SK-N-SH (cell line): Measurements from ENCODE around the gene TTC6. TPM values are rescaled to one million over a fixed set of nuclear protein-coding genes. Genes with fewer than 3 reads are reported as not detected.

Experiments used
- CTCF ChIA-PET: fragments of 300-600, 350-600 bp; formaldehyde crosslinking; extraction: SDS; loops from one replicate; lab custom pipeline; 2021; lab: Yijun Ruan, JAX
- POLR2A ChIA-PET: fragments of 350-600 bp; sonication (Branson Sonifier 250); formaldehyde crosslinking; extraction: SDS; loops from one replicate; lab custom pipeline; 2020; ENCODE audit warnings: antibody characterized with exemption, inconsistent platforms; lab: Yijun Ruan, JAX
- DNase-seq: peaks from one replicate; pipeline ENCODE4 v3.0.0; 2012
- H2AFZ ChIP-seq: fragments of 200-600 bp; sonication (generic); 2 replicates; pipeline ENCODE4 v1.8.1; 2016; ENCODE audit warnings: antibody characterized with exemption, mild to moderate bottlenecking, low read depth
- H3F3A ChIP-seq: fragments of 200-600 bp; sonication (generic); replicated peaks from 2 replicates; pipeline ENCODE3; 2016; ENCODE audit warnings: antibody characterized with exemption, mild to moderate bottlenecking; ENCODE audit not compliant: insufficient read depth
- H3K27ac ChIP-seq, 2 experiments: fragments of 200-500 bp in 1 of 2; fragments of 200-600 bp in 1 of 2; sonication (Bioruptor generic) in 1 of 2; sonication (generic), shearing (Covaris generic) in 1 of 2; 2 replicates each; pipeline versions ENCODE4 v1.5.1 to v1.6.1; 2014 to 2016; ENCODE audit warnings: low read depth in 2 of 2, inconsistent platforms in 1 of 2, low read length in 1 of 2, mild to moderate bottlenecking in 1 of 2, mixed read lengths in 1 of 2
- H3K27me3 ChIP-seq: fragments of 200-600 bp; sonication (generic), shearing (Covaris generic); 2 replicates; pipeline ENCODE4 v1.6.1; 2016; ENCODE audit warnings: mixed run types; ENCODE audit not compliant: insufficient read depth
- H3K36me3 ChIP-seq, 2 experiments: fragments of 200-500 bp in 1 of 2; fragments of 200-600 bp in 1 of 2; sonication (Bioruptor generic) in 1 of 2; sonication (generic) in 1 of 2; replicated peaks in 1 of 2; 2 replicates each; pipeline versions ENCODE3 to v1.5.1; 2014 to 2016; ENCODE audit warnings: low read length in 1 of 2, mild to moderate bottlenecking in 1 of 2; ENCODE audit not compliant: insufficient read depth in 2 of 2, control insufficient read depth in 1 of 2
- H3K4me1 ChIP-seq, 2 experiments: fragments of 200-500 bp in 1 of 2; fragments of 200-600 bp in 1 of 2; sonication (Bioruptor generic) in 1 of 2; sonication (generic), shearing (Covaris generic) in 1 of 2; 2 replicates each; pipeline versions ENCODE4 v1.5.1 to v1.6.1; 2014 to 2016; ENCODE audit warnings: low read depth in 1 of 2, low read length in 1 of 2, mixed run types in 1 of 2; ENCODE audit not compliant: insufficient read depth in 2 of 2, control insufficient read depth in 1 of 2
- H3K4me2 ChIP-seq: fragments of 200-600 bp; sonication (generic), shearing (Covaris generic); 2 replicates; pipeline ENCODE4 v1.6.1; 2017; ENCODE audit warnings: mixed run types
- H3K4me3 ChIP-seq, 2 experiments: fragments of 200-500 bp in 1 of 2; fragments of 200-600 bp in 1 of 2; sonication (Bioruptor generic) in 1 of 2; sonication (generic), shearing (Covaris generic) in 1 of 2; 2 replicates each; pipeline versions ENCODE4 v1.5.1 to v1.8.1; 2014 to 2016; ENCODE audit warnings: low read depth in 2 of 2, inconsistent platforms in 1 of 2, low read length in 1 of 2, mild to moderate bottlenecking in 1 of 2, mixed read lengths in 1 of 2, moderate library complexity in 1 of 2
- H3K79me2 ChIP-seq: fragments of 200-600 bp; sonication (generic); 2 replicates; pipeline ENCODE4 v1.8.1; 2017; ENCODE audit warnings: mild to moderate bottlenecking; ENCODE audit not compliant: insufficient read depth
- H3K9ac ChIP-seq: fragments of 200-600 bp; sonication (generic); 2 replicates; pipeline ENCODE4 v1.6.1; 2017; ENCODE audit warnings: mixed run types
- H3K9me2 ChIP-seq: fragments of 200-600 bp; sonication (generic); 2 replicates; pipeline ENCODE4 v1.6.1; 2017; ENCODE audit warnings: mixed run types
- H3K9me3 ChIP-seq: fragments of 200-600 bp; sonication (generic); 2 replicates; pipeline ENCODE4 v1.6.1; 2017; ENCODE audit warnings: mixed run types, mild to moderate bottlenecking, moderate library complexity
- H4K20me1 ChIP-seq: fragments of 200-600 bp; sonication (generic); 2 replicates; pipeline ENCODE4 v1.6.1; 2017; ENCODE audit warnings: mild to moderate bottlenecking, mixed run types; ENCODE audit not compliant: insufficient read depth
- ELF1 ChIP-seq: IDR thresholded peaks from 2 replicates; pipeline ENCODE4 v1.4.0; 2012
- FOXJ3 ChIP-seq: sonication (generic); formaldehyde crosslinking; IDR thresholded peaks from 2 replicates; pipeline ENCODE4 v1.5.1; 2020; ENCODE audit warnings: mild to moderate bottlenecking, missing genetic modification reagents
- GABPA ChIP-seq: IDR thresholded peaks from 2 replicates; pipeline ENCODE4 v1.4.0; 2012; ENCODE audit warnings: low read depth, mild to moderate bottlenecking
- IRF3 ChIP-seq: fragments of 150-350 bp; IDR thresholded peaks from 2 replicates; pipeline ENCODE4 v1.6.1; 2016; ENCODE audit warnings: mild to moderate bottlenecking, low read depth, low read length
- JUND ChIP-seq: IDR thresholded peaks from 2 replicates; pipeline ENCODE4 v1.4.0; 2012
- MXI1 ChIP-seq: IDR thresholded peaks from 2 replicates; pipeline ENCODE4 v1.6.1; 2012; ENCODE audit warnings: mild to moderate bottlenecking, low read depth, low read length, improper control_type of control experiment
- NFIC ChIP-seq: IDR thresholded peaks from 2 replicates; pipeline ENCODE4 v1.4.0; 2012; ENCODE audit warnings: borderline replicate concordance
- RAD21 ChIP-seq: IDR thresholded peaks from 2 replicates; pipeline ENCODE4 v1.6.1; 2012; ENCODE audit warnings: mild to moderate bottlenecking, low read length
- RFX5 ChIP-seq: IDR thresholded peaks from 2 replicates; pipeline ENCODE4 v1.6.1; 2012; ENCODE audit warnings: mild to moderate bottlenecking, improper control_type of control experiment, low read length
- SMC3 ChIP-seq: IDR thresholded peaks from 2 replicates; pipeline ENCODE4 v1.6.1; 2012; ENCODE audit warnings: low read depth, low read length, improper control_type of control experiment
- TAF1 ChIP-seq: IDR thresholded peaks from 2 replicates; pipeline ENCODE4 v1.6.1; 2012; ENCODE audit warnings: low read depth, mild to moderate bottlenecking, low read length, moderate library complexity, borderline replicate concordance
- TCF12 ChIP-seq: IDR thresholded peaks from 2 replicates; pipeline ENCODE4 v1.4.0; 2012
- USF2 ChIP-seq: fragments of 150-350 bp; IDR thresholded peaks from 2 replicates; pipeline ENCODE4 v1.6.1; 2017; ENCODE audit warnings: antibody characterized with exemption, low read length, low read depth, borderline replicate concordance
- polyA plus RNA-seq, 3 experiments: library from polyadenylated mRNA; depleted of rRNA; stranded (reverse); fragments of >200 nt; gene quantifications; 2 replicates each; pipeline ENCODE4 v1.2.3, GENCODE V29; 2012
- TF ChIP-seq, protein P1 (sequence below): IDR thresholded peaks from 2 replicates; pipeline ENCODE4 v1.4.0; 2012; ENCODE audit warnings: low read depth, borderline replicate concordance
- TF ChIP-seq, protein P2 (sequence below): IDR thresholded peaks from 2 replicates; pipeline ENCODE4 v1.6.1; 2012; ENCODE audit warnings: mild to moderate bottlenecking, low read depth, low read length, moderate library complexity
- TF ChIP-seq, protein P3 (sequence below): fragments of 200-600 bp; sonication (generic); IDR thresholded peaks from 2 replicates; pipeline ENCODE4 v1.6.1; 2017; ENCODE audit warnings: antibody characterized with exemption, mild to moderate bottlenecking, moderate library complexity

The TTC6 gene
- polyA plus RNA-seq, 1 of the 3 experiments (the other 2 are of a cell fraction), result not detected

GRCh38 chr14:37618498-37619028 is 23.1 kb downstream of the TTC6 start (continued):
- TF ChIP-seq RFX5 (no peak), ELF1 (no peak), FOXJ3 (CRISPR knock-in tag) (no peak), MXI1 (no peak), RAD21 (no peak), JUND (no peak), USF2 (no peak)
- TF ChIP-seq, protein P1, sequence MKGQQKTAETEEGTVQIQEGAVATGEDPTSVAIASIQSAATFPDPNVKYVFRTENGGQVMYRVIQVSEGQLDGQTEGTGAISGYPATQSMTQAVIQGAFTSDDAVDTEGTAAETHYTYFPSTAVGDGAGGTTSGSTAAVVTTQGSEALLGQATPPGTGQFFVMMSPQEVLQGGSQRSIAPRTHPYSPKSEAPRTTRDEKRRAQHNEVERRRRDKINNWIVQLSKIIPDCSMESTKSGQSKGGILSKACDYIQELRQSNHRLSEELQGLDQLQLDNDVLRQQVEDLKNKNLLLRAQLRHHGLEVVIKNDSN, result no peak

DNA sequence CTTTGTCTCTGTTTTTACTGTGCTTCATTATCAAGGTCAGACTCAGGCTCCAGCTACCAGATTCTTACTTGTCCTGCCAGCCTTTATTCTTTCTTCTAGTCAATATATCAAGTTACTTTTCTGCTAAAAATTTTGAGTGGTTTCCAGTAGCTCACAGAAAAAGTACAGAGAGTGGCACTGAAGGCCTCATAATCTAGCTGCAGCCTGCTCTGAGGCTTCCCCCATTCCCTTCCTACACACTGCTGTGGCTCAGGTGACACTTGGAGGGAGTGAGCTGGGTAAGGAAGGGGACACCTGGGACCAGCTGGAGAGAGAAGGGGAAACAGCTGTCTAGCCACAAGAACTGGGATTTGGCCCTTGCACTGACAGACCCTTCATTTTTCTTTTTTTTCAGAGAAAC is 25.4 kb downstream of the TTC6 start:
- Histone ChIP-seq H3K79me2 (no peaks in the 10 kb centered on the region), H3K9me3 (no peaks in the 10 kb centered on the region), H3F3A (no peaks in the 10 kb centered on the region), H3K27me3 (no peaks in the 10 kb centered on the region), H2AFZ (no peak overlapping the region), H3K36me3 (no peaks in the 10 kb centered on the region), H3K4me3 (no peak overlapping the region), H3K4me1 (no peaks in the 10 kb centered on the region), H4K20me1 (no peaks in the 10 kb centered on the region), H3K27ac (no peak overlapping the region), H3K9me2 (no peaks in the 10 kb centered on the region), H3K9ac (no peak overlapping the region), H3K4me2 (no peak overlapping the region)
- ChIA-PET CTCF (no interaction called here), POLR2A (no interaction called here)
- DNase-seq, result no peak
- TF ChIP-seq SMC3 (no peak), IRF3 (no peak), TCF12 (no peak), NFIC (no peak), TAF1 (no peak), GABPA (no peak), JUND (no peak)
- TF ChIP-seq, protein P2, sequence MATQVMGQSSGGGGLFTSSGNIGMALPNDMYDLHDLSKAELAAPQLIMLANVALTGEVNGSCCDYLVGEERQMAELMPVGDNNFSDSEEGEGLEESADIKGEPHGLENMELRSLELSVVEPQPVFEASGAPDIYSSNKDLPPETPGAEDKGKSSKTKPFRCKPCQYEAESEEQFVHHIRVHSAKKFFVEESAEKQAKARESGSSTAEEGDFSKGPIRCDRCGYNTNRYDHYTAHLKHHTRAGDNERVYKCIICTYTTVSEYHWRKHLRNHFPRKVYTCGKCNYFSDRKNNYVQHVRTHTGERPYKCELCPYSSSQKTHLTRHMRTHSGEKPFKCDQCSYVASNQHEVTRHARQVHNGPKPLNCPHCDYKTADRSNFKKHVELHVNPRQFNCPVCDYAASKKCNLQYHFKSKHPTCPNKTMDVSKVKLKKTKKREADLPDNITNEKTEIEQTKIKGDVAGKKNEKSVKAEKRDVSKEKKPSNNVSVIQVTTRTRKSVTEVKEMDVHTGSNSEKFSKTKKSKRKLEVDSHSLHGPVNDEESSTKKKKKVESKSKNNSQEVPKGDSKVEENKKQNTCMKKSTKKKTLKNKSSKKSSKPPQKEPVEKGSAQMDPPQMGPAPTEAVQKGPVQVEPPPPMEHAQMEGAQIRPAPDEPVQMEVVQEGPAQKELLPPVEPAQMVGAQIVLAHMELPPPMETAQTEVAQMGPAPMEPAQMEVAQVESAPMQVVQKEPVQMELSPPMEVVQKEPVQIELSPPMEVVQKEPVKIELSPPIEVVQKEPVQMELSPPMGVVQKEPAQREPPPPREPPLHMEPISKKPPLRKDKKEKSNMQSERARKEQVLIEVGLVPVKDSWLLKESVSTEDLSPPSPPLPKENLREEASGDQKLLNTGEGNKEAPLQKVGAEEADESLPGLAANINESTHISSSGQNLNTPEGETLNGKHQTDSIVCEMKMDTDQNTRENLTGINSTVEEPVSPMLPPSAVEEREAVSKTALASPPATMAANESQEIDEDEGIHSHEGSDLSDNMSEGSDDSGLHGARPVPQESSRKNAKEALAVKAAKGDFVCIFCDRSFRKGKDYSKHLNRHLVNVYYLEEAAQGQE, result no peak
- TF ChIP-seq, protein P3, sequence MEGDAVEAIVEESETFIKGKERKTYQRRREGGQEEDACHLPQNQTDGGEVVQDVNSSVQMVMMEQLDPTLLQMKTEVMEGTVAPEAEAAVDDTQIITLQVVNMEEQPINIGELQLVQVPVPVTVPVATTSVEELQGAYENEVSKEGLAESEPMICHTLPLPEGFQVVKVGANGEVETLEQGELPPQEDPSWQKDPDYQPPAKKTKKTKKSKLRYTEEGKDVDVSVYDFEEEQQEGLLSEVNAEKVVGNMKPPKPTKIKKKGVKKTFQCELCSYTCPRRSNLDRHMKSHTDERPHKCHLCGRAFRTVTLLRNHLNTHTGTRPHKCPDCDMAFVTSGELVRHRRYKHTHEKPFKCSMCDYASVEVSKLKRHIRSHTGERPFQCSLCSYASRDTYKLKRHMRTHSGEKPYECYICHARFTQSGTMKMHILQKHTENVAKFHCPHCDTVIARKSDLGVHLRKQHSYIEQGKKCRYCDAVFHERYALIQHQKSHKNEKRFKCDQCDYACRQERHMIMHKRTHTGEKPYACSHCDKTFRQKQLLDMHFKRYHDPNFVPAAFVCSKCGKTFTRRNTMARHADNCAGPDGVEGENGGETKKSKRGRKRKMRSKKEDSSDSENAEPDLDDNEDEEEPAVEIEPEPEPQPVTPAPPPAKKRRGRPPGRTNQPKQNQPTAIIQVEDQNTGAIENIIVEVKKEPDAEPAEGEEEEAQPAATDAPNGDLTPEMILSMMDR, result no peak
